Body of pancreas (tissue), 4 donors: ENCODE measurements around the gene CFL1.

Source experiments
- CTCF ChIP-seq, 7 experiments: fragments of 450-650 bp in 4 of 7; fragments of 200-600 bp in 3 of 7; sonication (generic) in 3 of 7; IDR thresholded peaks; one replicate each; pipeline ENCODE4 v1.5.1; 2016 to 2019; ENCODE audit warnings: antibody characterized with exemption in 7 of 7
- POLR2A ChIP-seq, 3 donors: fragments of 450-650 bp; IDR thresholded peaks; one replicate each; pipeline ENCODE4 v1.6.1; 2016; ENCODE audit warnings: antibody characterized with exemption in 3 of 3, mild to moderate bottlenecking in 2 of 3

- TF ChIP-seq POLR2A (IDR thresholded peaks at IDR 0.05) (no peak), CTCF (IDR thresholded peaks at IDR 0.05) (no peak)
These were observed 14.2 kb downstream of the CFL1 start for GRCh38 chr11:65843811-65844210.
